CD4-positive, alpha-beta T cell treated with Interleukin-15 for 1 hour (primary cell): ENCODE results near the gene HCST.

Experiments used
- DNase-seq: peaks from one replicate; pipeline ENCODE4 v3.0.0-alpha.2; 2020

HCST gene

GRCh38 chr19:35938282-35939224, 36.2 kb downstream of the HCST start:
- no peak for DNase-seq

- DNase-seq: no peak
Observed at GRCh38 chr19:35939307-35940077, 37.2 kb downstream of the HCST start.

- DNase-seq: no peak
Observed at GRCh38 chr19:35940078-35940775, 37.9 kb downstream of the HCST start.

GRCh38 chr19:35940839-35941238, 38.5 kb downstream of the HCST start:
- DNase-seq: no peak

- no peak for DNase-seq
Observed at GRCh38 chr19:35942235-35942634, 39.9 kb downstream of the HCST start.

GRCh38 chr19:35943321-35944301, 41.3 kb downstream of the HCST start:
- no peak for DNase-seq

- DNase-seq: no peak
Observed at GRCh38 chr19:35944556-35944955, 42.2 kb downstream of the HCST start.

GRCh38 chr19:35945121-35945790, 42.9 kb downstream of the HCST start:
- DNase-seq: no peak

GRCh38 chr19:35946203-35946602, 43.9 kb downstream of the HCST start:
- no peak for DNase-seq

- DNase-seq: no peak
Observed at GRCh38 chr19:35949131-35949530, 46.8 kb downstream of the HCST start.
